H7 (cell line): ENCODE results near the gene SULT1E1. TPM values are rescaled to one million over a fixed set of nuclear protein-coding genes. Genes with fewer than 3 reads are reported as not detected.

ENCODE experiments used
- DNase-seq: peaks from one replicate; pipeline ENCODE4 v3.0.0; 2012
- H3K27me3 ChIP-seq: 2 replicates; pipeline ENCODE4 v1.6.0; 2011; ENCODE audit warnings: mild to moderate bottlenecking, low read length; ENCODE audit not compliant: control insufficient read depth, insufficient read depth
- H3K36me3 ChIP-seq: replicated peaks from 2 replicates; pipeline ENCODE4 v1.5.1; 2011; ENCODE audit warnings: low read length; ENCODE audit not compliant: control insufficient read depth, insufficient read depth
- H3K4me3 ChIP-seq: 2 replicates; pipeline ENCODE4 v1.5.1; 2011; ENCODE audit warnings: low read depth, mild to moderate bottlenecking, control low read depth, low read length, moderate library complexity; ENCODE audit not compliant: insufficient read depth
- total RNA-seq: library from RNA; depleted of rRNA; stranded (reverse); fragments of >200 nt; shearing (Covaris generic); gene quantifications from 2 replicates; pipeline ENCODE4 v1.2.3, GENCODE V29; 2014; rRNA removed

The SULT1E1 gene, protein sequence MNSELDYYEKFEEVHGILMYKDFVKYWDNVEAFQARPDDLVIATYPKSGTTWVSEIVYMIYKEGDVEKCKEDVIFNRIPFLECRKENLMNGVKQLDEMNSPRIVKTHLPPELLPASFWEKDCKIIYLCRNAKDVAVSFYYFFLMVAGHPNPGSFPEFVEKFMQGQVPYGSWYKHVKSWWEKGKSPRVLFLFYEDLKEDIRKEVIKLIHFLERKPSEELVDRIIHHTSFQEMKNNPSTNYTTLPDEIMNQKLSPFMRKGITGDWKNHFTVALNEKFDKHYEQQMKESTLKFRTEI
- total RNA-seq = not detected in 2 replicates

DNA sequence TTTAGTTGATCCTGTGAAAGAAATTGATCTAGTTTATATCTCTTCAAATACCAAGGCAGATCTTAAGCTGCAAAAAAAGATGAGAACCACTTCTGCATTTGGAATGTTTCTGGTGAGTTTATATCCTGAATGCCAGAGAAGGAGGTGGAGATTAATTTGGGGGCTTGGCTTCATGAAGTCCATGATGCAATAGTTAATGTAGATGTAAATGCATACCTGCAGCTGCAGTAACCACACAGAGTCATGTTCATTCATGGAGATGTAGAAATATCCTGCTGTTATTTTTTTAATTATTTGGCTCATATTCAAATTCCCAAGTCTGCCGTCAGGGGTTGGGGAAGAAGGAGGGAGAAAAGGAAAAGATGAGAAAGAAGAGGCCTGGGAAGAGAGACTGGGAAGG is at the start of gene SULT1E1:
SULT1E1 (minus strand) TSS at position 94 of the 400 bp plus-strand sequence. CDS start 2,501 bp downstream, outside the sequence.
- DNase-seq = no peak
- Histone ChIP-seq H3K36me3 (no peaks in the 10 kb centered on the region), H3K27me3 (no peaks in the 10 kb centered on the region), H3K4me3 (no peak within 1 kb of the TSS)

DNA sequence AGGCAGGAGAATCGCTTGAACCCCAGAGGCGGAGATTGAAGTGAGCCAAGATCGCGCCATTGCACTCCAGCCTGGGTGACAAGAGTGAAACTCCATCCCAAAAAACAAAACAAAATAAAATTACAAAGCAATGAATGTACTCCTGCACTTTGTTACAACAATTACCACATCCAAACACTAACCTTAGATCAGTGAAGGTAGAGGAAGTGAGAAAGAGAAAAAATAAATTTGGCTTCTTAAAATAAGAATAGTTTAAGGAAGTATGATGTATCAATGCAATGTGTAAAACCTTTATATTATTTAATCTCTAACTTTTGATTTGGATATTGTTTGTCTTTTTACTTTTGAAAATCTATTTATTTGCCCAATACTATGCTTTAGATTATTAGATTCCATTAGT is 49.2 kb upstream of the SULT1E1 start:
- Histone ChIP-seq H3K4me3 (no peak overlapping the region), H3K36me3 (no peaks in the 10 kb centered on the region), H3K27me3 (no peaks in the 10 kb centered on the region)
- DNase-seq = no peak

DNA sequence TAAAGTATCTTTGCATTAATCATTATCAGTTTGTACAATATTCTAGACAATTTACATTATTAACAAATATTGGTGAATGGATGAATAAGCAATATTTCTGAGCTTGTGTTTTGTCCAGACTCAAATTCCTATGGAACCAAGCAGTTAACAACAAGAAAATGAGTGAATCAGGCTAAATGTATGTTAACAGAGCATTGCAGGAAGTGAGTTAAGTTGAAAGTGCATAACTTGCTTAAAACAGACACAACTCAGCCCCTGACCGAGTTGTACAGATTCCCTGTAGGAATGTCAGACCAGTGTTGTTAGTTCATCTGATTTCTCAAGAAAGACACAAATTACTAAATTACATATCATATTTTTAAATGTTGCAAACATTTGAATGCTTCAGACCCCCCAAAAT is 47.2 kb upstream of the SULT1E1 start:
- Histone ChIP-seq H3K36me3 (no peaks in the 10 kb centered on the region), H3K27me3 (no peaks in the 10 kb centered on the region), H3K4me3 (no peak overlapping the region)
- DNase-seq = no peak

DNA sequence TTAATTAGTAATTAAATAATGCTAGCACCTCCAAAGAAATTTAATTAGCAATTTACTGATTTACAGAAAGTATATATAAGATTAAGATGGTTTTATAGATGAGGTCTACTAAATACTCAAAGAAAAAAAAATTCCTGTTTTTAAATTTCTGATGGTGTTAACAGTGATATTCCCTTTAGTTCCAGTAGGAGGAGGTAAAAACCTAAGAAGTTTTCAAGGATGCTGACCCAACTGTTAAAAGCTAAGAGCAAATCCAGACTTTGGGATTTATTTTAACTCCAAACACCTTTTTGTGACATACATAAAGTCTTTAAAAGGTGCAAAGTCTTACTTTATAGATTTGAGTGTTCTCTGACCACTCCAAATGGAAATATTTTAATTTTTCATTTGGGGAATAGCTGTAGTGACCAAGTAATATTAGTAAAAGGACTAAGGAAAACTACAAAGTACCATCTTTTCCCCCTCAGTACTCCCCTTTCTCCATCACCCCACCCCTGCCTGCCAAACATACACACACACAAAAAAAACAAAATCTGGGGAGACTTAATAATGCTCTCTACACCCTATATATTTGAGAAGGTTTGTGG is 36.7 kb upstream of the SULT1E1 start:
- no peak for DNase-seq
- no peaks in the 10 kb centered on the region for H3K36me3 ChIP-seq
- no peaks in the 10 kb centered on the region for H3K27me3 ChIP-seq
- H3K4me3 ChIP-seq = no peak overlapping the region

DNA sequence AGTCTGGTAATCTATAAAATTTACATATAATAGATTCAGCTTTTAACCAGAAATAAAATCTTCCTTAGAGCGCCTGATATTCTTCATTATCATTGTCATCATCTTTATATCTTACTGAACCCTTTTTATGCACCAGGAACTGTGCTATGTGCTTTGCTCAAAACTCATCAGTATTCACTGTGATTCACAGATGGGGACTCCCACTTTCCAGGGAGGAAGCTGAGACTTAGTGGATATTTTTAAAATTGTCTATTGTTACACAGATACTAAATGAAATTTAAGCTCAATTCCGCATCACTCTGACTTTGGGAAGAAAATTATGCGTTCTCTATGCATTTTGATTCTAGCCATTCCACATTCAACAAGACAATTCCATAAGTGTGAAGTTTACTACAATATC is 34.8 kb upstream of the SULT1E1 start:
- no peak for DNase-seq
- Histone ChIP-seq H3K4me3 (no peak overlapping the region), H3K27me3 (no peaks in the 10 kb centered on the region), H3K36me3 (no peaks in the 10 kb centered on the region)

DNA sequence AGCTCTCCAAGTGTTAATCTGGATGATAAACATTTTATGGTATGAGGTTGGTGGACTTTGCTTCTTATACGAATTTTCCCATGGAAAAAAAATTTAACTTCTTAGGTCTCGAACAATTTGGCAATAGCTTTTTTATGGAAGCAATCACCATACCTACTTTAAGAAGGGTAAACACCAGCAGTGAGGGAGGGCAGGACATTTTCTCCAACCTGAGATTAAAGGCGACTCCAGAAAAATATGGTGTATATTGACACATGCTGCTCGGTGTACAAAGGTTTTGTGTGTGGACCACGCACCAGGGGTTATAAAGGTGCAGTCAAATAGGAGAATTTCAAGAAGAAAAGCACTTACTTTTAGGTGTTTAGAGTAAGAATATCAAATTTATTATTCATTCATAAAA is 34.2 kb upstream of the SULT1E1 start:
- H3K4me3 ChIP-seq = no peak overlapping the region
- no peaks in the 10 kb centered on the region for H3K27me3 ChIP-seq
- H3K36me3 ChIP-seq = no peaks in the 10 kb centered on the region
- no peak for DNase-seq

DNA sequence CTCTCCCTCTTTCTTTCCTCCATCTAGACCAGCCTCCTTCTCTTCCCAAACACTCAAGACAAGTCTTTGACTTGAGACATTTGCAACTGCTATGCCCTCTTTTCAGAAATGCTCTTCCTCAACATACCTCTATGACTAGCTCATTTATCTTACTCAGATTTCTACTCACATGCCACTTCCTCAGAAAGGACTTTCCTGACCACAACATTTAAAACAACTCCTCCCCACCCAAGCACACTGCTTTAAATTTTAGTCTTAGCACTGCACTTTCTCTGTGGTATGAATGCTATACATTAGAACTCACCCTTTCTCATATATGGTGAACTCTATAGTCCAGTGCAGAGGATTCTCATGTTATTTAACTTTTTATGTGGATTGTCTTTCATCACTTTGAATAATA is 28.4 kb upstream of the SULT1E1 start:
- Histone ChIP-seq H3K36me3 (no peaks in the 10 kb centered on the region), H3K27me3 (no peaks in the 10 kb centered on the region), H3K4me3 (no peak overlapping the region)
- no peak for DNase-seq

DNA sequence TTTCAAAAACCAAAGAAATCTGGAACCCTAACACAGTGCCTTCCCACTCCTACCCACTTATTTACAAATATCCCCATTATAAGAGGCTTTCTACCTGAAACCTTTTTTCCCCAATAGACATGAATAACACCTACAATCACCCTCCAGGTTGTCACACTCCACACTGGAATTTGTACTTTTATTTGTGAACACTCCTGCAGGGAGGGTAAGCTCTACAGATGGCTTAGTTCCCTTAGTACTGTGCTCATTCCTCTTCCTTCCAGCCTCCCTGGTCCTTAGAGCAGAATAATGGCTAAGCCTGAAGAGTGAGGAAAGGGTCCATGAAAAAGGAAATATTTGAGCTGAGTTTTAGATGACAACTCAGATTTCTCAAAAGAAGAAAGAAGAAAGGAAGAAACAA is 22.2 kb upstream of the SULT1E1 start:
- no peak for DNase-seq
- Histone ChIP-seq H3K4me3 (no peak overlapping the region), H3K36me3 (no peaks in the 10 kb centered on the region), H3K27me3 (no peaks in the 10 kb centered on the region)

DNA sequence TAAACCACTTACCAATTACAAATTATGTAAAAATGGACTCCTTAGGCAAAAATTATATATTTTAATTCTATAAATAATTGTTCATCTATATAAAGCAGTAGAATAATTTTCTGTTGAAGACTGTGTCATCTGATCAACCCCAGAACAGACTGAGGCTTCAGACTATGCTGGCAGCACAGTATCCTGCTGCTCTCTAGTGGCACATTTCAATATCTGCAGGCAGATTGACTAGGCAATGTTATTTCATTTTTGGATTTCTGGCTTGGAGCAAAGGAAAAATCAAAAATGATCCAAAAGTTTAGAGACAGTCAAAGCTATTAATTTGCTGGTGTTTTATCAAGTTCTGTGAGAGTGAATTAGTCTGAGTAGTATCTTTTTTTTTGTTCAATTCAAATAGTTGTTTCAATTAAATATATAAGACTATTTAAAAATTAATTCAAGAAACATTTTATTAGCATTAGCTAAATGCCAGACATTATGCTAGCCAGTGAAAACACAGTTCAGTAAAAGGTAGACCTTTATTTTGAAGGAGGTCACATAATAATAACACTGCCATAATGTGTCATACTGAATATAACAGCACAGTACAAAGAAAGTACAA is 21.3 kb upstream of the SULT1E1 start:
- no peak for DNase-seq
- H3K36me3 ChIP-seq = no peaks in the 10 kb centered on the region
- no peak overlapping the region for H3K4me3 ChIP-seq
- H3K27me3 ChIP-seq = no peaks in the 10 kb centered on the region

DNA sequence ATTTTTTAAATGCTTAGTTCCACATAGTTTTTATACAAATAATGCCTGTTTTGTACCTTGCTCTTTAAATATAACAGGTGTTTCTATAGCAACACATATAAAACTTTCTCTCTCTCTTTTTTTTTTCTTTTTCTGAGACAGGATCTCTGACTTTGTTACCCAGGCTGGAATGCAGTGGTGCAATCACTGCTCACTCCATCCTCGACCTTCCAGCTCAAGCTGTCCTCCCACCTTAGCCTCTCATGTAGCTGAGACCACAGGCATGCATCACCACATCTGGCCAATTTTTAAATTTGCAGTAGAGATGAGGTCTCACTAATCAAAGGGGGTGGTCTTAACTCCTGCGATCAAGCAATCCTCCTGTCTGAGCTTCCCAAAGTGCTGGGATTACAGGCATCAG is 18.3 kb upstream of the SULT1E1 start:
- Histone ChIP-seq H3K36me3 (no peaks in the 10 kb centered on the region), H3K4me3 (no peak overlapping the region), H3K27me3 (no peaks in the 10 kb centered on the region)
- no peak for DNase-seq

DNA sequence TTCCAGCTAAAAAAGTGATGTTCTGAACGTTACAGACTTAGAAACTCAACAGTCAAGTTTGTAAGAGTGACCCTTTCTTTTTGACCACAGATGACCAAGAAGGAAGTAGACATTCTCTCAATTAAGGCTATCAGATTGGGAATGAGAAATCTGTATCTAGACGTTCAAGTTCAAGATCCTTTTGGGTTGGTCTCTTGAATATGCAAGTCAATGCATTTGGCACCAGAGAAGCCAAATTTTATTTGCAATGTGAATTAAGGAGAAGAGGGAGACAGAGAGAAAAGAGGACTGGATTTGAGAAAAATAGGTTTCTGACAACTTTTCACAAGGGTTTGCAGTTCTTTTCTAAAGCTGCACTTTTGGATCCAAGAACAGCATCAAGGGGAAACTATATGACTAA is 17.5 kb upstream of the SULT1E1 start:
- Histone ChIP-seq H3K4me3 (no peak overlapping the region), H3K36me3 (no peaks in the 10 kb centered on the region), H3K27me3 (no peaks in the 10 kb centered on the region)
- no peak for DNase-seq

DNA sequence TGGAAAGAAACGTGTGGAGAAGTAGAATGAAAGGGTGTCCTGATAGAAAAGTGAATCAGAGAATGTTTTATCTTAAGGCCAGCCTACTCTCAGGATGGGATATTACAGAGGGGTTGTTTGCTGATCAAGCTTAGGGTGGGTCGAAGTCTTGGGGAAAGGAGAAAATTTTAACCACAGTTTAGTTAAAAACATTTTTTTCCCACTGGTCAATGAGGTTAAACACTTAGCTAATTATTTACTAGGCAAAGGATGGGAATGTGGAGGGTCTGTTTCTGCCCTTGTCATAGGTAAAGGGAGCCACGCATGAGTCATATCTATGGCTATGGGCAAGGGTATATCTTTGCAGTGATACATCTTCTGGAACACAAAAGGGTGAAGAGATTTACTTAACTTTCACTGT is 16.1 kb upstream of the SULT1E1 start:
- Histone ChIP-seq H3K36me3 (no peaks in the 10 kb centered on the region), H3K4me3 (no peak overlapping the region), H3K27me3 (no peaks in the 10 kb centered on the region)
- no peak for DNase-seq

DNA sequence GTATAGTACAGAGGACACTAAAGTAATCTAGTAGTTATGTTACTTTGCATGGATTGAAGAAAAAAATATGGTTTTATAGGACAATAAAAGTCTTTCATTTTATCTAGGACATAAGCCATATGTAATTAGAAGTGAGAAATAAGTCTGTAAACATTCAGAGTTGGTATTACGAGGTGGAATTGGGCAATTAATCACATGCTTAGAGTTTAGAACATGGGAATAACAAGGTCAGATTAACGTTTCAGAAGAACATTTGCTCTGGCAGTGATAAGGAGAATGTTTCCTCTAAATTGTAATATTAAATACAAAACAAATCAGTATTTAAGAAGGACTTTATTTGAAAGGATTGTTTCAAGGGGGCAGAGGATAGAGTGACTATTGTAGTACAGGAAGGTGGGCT is 15.6 kb upstream of the SULT1E1 start:
- Histone ChIP-seq H3K27me3 (no peaks in the 10 kb centered on the region), H3K36me3 (no peaks in the 10 kb centered on the region), H3K4me3 (no peak overlapping the region)
- no peak for DNase-seq

DNA sequence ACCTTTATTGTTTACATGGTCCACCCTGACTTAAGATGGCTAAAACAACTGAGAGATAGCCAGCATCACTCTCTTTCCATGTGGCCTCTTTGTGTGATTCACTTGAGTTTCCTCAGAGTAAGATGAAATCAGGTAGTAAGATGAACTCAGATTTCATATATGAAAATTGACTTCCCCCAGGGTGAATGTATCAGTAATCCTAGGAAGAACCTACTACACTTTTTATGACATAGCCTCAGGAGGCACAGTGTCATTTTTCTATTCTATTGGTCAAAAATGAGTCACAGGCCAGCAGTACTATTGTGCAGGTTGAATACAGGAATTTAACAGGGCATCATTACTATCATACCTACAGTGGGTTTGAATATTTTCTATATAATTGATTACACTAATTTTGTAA is 14.6 kb upstream of the SULT1E1 start:
- no peaks in the 10 kb centered on the region for H3K36me3 ChIP-seq
- no peaks in the 10 kb centered on the region for H3K27me3 ChIP-seq
- no peak overlapping the region for H3K4me3 ChIP-seq
- no peak for DNase-seq

DNA sequence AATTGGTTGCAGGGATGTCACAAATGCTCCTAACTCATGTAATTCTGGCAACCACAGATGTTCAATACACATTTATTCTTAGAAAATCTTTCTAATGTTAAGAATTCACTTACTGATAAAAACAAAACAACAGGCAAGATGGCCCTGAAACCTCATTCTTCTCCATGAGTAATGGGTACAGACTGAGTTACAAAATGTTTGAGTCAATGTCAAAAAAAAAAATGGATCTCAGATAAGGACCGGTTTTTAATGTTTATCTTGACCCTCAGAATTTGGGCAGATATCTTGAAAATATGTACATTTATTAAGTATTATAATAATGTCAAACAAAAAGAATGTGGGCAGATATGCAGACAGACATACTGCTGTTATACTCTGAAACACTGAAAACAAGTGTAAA is 1.8 kb upstream of the SULT1E1 start:
- Histone ChIP-seq H3K36me3 (no peaks in the 10 kb centered on the region), H3K27me3 (no peaks in the 10 kb centered on the region), H3K4me3 (no peak overlapping the region)
- DNase-seq = no peak
